GM19455 (cell line): ENCODE results near the gene GPS1.

Experiments used
- ATAC-seq: cut with Tn5 transposase; IDR thresholded peaks from one replicate; pipeline ENCODE4 v1.9.1; 2021; ENCODE audit not compliant: unreplicated experiment

GPS1 gene

DNA sequence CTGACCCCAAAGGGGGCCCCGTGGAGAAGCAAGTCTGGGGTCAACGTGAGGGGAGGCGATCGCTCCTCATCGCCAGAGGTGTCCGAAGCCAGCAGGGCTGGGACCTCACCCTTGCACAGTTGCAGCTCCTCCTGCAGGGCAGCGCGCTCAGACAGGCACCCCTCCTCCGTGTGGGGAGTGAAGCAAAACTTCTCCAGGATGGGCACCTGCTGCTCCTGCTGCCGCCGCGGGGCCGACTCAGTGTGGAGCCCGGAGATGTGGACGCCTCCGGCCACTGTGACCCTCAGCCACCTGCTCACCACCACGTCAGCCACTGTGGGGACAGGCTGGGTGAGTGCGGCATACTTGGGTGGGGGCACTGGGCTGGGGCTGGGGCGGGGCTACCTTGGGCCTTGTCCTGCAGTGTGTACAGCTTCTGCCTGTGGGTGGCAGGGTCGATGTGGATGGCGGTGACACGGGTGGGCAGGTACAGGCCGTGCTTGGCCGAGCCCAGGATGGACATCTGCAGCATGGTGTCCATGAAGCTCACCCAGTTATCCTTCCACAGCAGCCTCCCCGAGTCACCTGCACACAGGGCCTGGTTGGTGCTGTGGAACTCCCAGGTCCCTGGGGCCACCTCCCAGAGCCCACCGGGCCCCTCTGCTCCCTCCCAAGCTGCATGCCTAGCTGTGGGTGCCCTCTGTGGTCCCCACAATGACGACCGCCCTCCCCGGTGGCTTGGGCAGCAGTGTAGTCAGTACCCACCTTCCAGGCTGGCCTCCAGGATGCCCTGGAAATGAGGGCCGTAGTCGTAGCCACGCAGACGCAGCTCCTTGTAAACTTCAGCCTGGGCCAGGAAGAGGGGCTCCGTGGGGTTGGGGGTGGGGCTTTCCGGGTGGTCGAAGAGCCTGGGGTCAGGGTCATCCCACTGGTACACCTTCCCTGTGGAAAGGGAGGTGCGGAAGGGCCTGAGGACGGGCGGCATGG lies 35.5 kb downstream of the GPS1 start:
- ATAC-seq = no peak

DNA sequence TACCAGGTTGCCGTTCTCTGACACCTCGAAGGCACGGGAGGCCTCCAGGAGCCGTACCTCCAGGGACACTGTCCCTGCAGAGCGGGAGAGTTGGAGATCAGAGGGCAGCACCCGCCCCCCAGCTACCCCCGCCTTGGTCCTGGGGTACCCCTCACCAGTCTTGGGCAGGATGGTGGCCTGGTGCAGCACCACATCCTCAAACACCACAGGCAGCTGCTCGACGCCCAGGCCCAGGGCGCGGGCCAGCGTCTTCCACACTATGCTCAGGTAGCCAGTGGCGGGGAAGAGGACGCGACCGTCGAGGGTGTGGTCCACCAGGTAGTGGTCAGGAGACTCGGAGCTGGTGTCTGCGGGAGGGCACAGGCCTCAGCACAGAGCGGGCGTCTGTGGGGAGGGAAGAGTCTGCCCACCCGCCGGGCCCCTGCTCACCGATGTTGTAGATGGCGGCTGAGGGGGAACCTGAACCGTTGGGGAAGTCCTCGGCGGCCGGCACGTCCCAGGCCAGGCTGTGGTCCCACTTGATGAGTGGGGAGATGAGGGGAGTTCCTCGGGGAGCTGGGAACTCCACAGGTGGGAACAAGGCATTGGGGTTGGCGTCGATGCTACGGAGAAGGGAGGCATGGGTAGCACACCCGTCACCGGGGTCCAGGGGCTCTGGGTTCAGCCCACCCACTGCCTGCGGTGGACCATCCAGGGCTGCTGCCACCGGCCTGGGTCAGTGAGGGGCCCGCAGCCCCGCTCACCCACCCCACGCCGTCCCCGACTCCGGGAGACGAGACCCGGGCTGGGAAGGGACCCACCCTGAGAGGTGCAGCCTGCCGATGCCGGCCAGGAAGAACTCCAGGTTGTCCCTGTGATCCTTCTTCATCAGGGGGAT lies 36.5 kb downstream of the GPS1 start:
- no peak for ATAC-seq

DNA sequence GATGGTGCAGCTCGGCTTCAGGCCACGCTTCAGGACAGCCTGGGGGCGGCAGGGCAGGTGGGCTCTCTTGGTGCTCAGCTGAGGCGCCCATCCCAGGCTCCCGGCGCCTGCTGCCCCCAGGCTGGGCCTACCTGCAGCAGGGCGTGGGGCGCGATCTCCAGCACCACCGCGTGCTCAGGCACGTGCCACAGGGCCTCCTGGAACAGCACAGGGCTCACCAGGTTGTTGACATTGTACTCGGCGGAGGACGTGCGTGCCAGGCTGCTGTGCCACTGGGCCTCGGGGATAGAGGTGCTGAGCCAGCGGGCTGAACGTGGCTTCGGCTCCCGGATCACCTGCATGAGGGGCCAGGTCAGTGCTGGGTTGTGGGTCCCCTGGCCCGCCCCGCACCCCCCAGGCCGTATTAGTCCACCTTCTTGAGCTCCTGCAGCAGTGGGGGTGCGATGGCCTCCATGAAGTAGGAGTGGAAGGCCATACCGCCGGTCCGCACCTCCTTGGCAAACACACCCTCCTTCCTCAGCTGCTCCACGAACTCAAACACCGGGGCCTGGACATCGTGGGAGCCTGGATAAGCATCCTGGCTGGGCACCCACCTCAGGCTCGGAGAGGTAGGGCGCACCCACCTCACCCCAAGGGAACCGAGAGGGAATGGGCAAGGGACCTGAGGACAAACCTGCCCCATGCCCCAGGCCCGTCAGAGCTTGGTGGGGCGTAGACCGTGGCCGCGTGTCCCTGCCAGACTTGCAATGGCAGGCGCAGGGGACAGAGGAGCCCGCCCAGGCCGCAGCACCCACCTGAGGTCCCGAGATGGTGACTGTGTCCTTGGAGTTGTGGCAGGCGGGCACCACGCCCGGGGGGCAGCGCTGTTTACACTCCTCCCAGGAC lies 37.4 kb downstream of the GPS1 start:
- ATAC-seq = no peak

DNA sequence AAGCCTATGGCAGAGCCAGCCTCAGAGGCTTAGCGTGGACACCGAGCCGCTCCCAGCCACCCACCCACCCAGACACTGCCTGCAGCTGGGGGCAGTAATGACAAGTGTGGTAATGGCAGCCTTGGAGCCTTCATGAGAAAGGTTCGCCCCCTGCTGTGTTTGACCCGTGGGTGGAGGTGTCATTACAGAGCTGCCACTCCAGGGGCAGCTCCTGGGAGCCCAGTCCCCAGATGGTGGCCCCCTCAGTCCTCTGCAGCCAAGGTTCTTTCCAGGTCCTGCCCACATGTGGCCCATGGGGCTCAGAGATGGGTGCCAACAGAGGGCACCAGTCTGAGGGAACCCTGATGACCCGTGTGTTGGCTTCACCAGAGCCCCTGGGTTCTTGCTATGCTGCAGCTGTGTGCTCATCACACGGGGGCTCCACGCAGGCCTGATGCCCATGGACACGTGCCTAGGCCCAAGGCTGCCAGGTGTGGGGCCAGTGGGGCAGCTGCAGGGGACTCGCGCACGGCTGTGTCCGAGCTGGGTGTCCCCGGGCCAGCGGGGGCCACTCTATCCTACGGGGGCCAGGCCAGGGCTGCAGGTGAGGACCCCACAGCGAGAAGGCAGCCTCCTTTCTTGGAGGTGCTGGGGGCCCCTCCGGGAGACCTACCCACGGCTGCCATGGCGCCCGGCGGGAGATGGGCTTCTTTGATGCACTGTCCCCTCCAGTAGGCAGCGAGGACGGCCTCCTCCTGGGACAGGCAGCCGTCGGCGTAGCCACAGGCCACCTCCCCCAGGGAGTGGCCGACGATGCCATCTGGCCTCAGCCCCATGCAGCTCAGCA lies 38.2 kb downstream of the GPS1 start:
- ATAC-seq = no peak

DNA sequence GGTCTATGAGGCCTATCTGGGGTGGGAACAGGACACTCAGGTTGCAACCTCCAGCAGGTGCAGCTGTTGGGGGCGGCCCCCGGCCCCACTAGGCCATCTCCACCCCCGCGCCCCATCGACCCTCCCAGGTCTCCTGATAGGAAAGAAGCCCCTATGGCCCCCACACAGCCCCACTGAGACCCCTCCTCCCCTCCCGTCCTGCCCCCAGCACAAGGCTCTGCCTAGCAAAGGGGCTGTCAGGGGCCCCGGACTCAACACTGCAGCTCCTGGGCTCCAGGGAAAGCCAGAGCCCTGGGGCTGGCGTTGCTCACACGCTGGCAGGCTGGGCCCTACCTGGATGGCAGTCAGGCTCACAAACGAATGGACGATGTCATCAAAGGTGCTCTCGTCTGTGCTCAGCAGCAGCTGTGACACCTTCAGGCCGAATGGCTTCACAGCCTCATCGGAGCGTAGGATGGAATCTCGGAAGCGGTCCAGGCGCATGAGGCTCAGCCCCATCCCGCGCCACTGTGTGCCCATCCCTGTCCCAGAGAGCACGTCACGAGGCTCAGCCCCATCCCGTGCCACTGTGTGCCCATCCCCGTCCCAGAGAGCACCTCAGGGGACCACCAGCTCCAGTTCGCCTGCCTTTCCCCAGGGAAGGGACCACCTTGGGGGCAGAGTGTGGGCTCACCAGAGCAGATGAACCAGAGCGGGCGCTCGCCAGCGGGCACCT lies 39.0 kb downstream of the GPS1 start:
- no peak for ATAC-seq

DNA sequence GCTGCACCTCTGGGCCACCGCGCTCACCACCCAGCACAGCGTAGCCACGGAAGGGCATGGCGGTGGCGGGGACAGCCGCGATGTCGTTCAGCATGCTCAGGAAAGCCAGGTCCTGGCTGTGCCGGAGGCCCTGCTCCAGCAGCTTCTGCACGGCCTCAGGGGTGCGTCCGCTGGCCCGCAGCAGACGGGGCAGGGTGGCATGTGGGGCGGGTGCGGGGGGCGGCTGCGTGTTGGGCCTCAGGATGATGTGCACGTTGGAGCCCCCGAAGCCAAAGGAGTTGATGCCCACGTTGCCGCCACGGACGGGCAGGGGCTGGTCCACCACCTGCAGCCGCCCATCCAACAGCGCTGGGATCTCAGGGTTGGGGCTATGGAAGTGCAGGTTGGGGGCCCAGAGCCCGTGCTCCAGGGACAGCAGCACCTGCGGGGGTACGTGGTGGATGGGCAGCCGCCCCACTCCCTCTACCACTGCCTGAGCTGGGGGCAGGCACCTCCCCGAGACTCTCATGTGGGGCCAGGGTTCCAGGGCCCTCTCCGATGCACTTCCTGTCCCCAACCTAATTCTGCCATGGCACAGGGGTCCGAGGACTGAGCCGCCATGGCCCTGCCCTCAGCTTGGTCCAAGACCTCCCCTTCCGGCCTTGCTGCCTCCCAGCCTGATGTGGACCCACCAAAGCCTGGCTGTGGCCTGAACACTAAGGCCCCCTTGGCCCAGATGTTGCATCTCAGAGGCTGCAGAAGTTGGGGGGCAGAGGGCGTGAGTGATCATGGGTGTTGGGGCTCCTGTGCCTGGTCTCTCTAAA lies 39.8 kb downstream of the GPS1 start:
- ATAC-seq = no peak

DNA sequence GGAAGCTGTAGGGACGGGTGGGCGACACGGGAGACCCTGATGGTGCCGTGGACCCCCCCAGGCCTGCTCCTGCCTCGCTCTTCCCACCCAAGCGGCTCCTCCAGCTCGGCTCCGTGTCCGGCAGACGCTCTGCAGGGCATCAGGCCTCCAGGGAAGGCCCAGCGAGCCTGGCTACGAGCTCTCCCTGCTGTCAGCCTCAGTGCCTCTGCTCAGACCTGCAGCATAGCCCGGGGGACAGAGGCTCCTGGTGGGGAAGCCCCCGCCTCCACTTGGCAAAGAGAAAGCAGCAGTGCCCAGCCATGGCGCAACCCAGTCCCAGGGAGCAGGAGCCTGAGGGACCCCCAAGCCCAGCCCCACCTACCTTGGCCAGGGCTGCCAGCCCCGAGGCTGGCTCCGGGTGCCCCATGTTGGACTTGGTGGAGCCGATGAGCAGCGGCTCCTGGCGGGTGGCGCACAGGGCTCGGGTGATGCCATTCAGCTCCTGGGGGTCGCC lies 40.4 kb downstream of the GPS1 start:
- ATAC-seq = no peak

DNA sequence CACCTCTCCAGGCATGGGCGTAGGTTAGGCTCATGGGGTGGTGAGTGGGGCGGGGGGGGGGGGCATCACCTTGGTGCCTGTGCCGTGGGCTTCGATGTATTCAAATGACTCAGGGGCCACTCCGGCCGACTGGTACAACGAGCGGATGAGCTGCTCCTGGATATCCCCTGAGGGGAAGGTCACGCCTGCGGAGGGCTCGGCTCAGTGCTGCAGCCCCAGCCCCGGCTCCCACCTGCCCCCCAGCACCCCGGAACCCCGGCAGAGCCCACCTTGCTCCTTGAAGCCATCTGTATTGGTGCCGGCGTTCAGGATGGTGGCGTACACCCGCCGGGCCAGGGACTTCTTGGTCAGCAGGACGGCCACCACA lies 40.9 kb downstream of the GPS1 start:
- ATAC-seq = no peak

DNA sequence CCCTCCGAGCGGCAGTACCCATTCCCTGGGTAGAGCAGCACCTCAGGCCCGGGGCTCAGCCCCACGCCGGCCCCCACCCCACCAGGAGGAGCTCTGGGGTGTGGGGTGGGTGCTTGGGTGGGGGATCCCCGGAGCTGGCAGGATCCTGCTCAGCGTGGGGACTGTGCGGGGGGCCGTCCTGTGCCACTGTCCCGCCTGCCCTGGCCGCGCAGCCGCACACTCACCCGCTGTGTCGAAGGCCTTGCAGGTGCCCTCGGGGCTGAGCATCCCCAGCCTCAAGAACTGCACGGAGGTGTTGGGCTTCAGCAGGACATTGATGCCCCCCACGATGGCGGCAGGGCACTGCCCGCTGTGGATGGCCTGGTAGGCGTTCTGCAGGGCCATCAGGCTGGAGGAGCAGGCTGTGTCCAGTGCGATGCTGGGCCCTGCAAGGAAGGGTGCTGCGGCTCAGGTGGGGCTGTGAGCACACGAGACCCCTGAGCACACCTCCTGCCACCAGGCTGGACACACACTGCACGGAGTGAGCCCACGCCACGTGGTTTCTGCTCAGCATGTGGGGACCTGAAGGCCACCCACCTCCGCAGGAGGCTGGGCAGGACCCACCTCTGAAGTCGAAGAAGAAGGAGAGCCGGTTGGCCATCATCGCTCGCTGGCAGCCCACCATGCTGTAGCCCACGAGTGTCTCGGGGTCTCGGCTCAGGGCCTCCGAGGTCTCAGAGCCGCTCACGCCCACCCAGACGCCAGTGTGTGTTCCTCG lies 41.5 kb downstream of the GPS1 start:
- no peak for ATAC-seq

DNA sequence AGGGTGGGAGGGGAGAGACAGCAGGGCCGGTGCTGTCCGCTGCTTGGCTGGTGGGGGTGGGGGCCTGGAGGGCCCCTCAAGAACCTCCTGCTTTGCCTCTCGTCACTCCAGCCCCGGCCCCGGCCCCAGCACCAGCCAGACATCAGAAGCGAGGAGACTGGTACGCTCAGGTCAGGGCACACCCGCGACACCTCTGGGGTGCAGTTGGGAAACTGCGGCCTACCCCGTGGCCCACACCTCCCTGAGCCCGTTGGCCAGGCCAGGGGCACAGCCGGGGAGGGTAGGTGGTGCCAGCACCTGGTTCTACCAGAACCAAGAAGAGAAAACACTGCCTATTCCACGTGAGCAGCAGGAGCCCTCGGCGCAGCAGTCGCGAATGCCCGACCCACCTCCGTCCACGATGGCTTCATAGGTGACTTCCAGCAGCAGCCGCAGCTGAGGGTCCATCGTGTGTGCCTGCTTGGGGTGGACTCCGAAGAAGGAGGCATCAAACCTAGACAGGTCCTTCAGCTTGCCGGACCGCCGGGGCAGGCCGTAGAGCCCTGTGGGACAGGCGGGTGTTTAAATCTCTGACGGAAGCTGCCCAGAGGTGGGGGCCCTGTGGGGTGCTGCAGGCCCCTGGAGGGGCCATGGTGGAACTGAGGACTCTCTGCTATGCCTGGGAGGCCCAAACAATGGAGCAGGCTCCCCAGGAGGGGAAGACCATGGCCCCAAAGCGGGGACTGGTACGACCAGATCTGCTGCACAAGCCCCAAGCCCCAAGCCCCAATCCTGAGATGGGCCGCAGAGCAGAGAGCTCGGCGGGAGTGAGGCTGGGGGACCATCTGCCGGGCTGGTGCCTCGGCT lies 43.5 kb downstream of the GPS1 start:
- no peak for ATAC-seq

DNA sequence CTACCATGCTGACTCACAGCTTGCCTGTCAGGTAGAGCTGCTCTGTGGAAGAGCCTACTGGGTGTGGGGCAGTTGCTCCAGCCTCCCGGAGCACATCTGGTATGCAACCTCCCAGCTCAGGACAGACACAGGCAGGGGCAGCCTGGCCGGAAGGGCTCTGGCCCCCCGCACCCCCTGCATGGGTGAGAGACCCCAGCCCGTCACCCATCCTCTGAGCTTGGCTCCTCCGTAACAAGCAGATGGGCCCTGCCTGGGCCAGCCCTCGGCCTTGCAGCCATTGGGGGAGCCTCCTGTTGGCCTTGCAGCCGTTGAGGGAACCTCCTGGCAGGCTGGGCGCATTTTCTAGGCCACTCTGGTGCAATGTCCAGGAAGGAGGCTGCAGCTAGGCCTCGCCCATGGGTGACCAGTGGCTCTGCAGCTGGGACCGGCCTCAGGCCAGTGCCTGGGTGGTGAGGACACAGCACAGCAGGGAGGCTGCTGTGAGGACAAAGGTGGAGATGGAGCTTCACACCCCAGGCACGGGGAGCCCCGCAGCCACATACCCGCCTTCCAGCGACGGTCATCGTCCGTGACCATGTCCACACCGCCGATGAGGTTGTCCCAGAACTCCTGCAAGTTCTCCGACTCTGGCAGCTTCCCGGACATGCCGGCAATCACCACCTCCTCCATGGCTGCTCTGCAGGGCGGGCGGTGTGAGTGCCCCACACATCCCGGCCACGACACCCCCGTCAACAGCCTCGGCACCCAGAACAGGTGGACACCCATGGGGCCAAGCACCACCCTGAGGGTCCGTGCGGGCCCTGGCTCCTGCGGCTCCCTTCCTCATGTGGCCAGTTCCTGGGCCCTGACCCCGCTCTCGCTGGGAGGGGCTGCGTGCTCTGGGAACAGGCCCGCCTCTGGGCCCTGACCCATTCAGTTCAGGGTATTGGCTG lies 44.3 kb downstream of the GPS1 start:
- no peak for ATAC-seq

DNA sequence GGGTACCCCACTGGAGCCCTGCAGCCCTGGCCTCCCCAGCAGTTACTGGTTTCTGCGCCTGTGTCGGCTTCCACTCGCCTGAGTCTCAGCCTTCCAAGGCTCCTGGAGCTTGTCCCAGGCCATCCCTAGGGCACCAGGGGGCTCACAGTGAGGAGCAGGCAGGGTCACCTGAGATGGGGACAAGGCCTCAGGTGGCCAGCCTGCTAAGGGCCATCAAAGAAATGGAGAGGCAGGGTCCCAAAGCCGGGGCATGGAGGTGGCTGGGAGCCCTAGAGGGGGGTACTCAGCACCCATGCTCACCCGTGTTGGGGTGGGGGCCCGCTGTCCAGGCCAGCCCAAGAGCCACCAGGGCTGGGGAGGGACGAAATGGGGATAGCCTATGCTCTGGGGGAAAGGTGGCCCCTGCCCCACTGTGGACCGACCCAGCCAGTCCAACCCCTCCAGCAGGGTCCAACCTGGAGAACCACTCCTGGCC lies 45.0 kb downstream of the GPS1 start:
- ATAC-seq = no peak

DNA sequence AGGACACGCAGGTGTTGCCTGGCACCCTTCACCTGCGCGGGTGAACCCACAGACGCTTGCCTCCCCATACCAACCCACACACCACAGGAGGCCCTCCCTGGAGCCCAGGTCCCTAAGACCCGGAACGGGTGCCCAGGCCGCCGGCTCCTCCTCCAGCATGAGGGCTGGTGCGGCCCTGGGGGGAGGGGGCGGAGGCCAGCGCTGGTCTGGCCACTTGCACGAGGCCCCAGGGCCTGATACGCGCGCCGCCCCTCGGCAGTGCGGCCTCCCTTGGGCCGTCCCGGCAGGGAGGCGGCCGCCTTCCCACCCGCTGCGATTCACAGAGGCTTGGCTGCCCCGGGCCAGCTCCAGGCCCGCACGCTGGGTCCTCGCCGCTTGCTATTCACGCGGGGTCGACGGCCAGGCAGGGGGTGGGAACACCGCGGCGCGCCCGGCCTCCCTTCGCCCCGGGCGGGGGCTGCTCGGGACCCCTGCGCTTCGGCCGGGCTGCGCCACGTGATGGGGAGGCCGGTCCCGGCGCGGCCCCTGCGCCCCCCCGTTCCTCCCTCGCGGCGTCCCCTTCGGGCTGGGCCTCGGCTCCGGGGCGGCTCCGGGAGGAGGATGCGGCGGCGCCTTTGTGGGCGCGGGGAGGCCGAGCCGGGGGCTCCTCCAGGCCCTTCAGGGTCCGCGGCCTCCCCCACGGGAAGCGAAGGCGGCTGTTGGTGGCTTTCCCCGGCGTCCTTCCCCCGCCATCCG lies 45.7 kb downstream of the GPS1 start:
- peak; percentile 0 for ATAC-seq

DNA sequence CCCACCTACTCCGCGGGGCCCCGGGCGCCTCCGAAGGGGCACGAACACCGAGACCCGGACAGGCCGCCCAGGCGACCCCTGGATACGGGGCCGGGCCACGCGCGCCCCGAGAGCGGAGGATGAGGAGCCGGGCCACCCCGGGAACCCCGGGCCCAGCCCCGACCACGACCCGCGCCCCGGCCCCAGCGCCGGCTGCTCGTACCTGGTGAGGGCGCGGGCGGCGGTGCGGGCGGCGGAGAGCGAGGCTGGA lies 46.1 kb downstream of the GPS1 start:
- peak; percentile 14 for ATAC-seq
